Smooth muscle cell (in vitro differentiated cells): ENCODE results near the gene PUS1. TPM values are rescaled to one million over a fixed set of nuclear protein-coding genes. Genes with fewer than 3 reads are reported as not detected.

Source experiments
- DNase-seq: peaks from one replicate; lab custom pipeline; 2025; ENCODE audit not compliant: unreplicated experiment; lab: John Stamatoyannopoulos, UW
- H2AFZ ChIP-seq: fragments of 200-600 bp; sonication (generic); 2 replicates; pipeline ENCODE4 v1.6.0; 2016; ENCODE audit warnings: antibody characterized with exemption, low read depth, mild to moderate bottlenecking
- H3F3A ChIP-seq: fragments of 200-600 bp; sonication (generic); 2 replicates; pipeline ENCODE4 v1.6.0; 2017; ENCODE audit warnings: antibody characterized with exemption, low read depth
- H3K27ac ChIP-seq: fragments of 200-600 bp; sonication (generic); 2 replicates; pipeline ENCODE4 v1.5.1; 2016; ENCODE audit warnings: low read depth, mild to moderate bottlenecking
- H3K27me3 ChIP-seq: fragments of 200-600 bp; sonication (generic); 2 replicates; pipeline ENCODE4 v1.6.1; 2016; ENCODE audit warnings: low read depth, mild to moderate bottlenecking
- H3K36me3 ChIP-seq: fragments of 200-600 bp; sonication (generic); 2 replicates; pipeline ENCODE4 v1.5.1; 2016; ENCODE audit warnings: low read depth
- H3K4me1 ChIP-seq: fragments of 200-600 bp; sonication (generic); 2 replicates; pipeline ENCODE4 v1.5.1; 2016; ENCODE audit warnings: low read depth
- H3K4me2 ChIP-seq: fragments of 200-600 bp; sonication (generic); 2 replicates; pipeline ENCODE4 v1.6.0; 2016; ENCODE audit warnings: mild to moderate bottlenecking
- H3K4me3 ChIP-seq: fragments of 200-600 bp; sonication (generic); 2 replicates; pipeline ENCODE4 v1.5.1; 2016; ENCODE audit warnings: mild to moderate bottlenecking
- H3K79me2 ChIP-seq: fragments of 200-600 bp; sonication (generic); 2 replicates; pipeline ENCODE4 v1.6.0; 2016; ENCODE audit warnings: low read depth, mild to moderate bottlenecking
- H3K9ac ChIP-seq: fragments of 200-600 bp; sonication (generic); 2 replicates; pipeline ENCODE4 v1.6.0; 2016; ENCODE audit warnings: low read depth
- H3K9me3 ChIP-seq: fragments of 200-600 bp; sonication (generic); replicated peaks from 2 replicates; pipeline ENCODE4 v1.5.1; 2016; ENCODE audit warnings: low read depth
- H4K20me1 ChIP-seq: fragments of 200-600 bp; sonication (generic); 2 replicates; pipeline ENCODE4 v1.6.0; 2016; ENCODE audit warnings: low read depth
- WGBS: methylation state at CpG from one replicate; pipeline ENCODE4 v1.1.7; 2016; ENCODE audit warnings: low lambda C conversion rate; 5-methylcytosine and 5-hydroxymethylcytosine counted together
- polyA plus RNA-seq: library from polyadenylated mRNA; unstranded; fragments of >200 nt; fragmentation: Nextera tagmentation; extraction: Ambion mirVana; gene quantifications from 2 replicates; pipeline ENCODE4 v1.2.1, GENCODE V29; 2016
- total RNA-seq: library from RNA; depleted of rRNA; stranded (reverse); fragments of >200 nt; gene quantifications from 2 replicates; pipeline ENCODE4 v1.2.3, GENCODE V29; 2014
- TF ChIP-seq, protein P1 (sequence below): fragments of 200-600 bp; sonication (generic); IDR thresholded peaks from 2 replicates; pipeline ENCODE4 v1.5.1; 2017; ENCODE audit warnings: borderline replicate concordance, mild to moderate bottlenecking, antibody characterized with exemption; ENCODE audit not compliant: insufficient read depth, poor library complexity, severe bottlenecking

PUS1 gene
- total and polyA plus RNA-seq, 2 experiments from 2014 or later = 6.6 to 22.2 TPM

DNA sequence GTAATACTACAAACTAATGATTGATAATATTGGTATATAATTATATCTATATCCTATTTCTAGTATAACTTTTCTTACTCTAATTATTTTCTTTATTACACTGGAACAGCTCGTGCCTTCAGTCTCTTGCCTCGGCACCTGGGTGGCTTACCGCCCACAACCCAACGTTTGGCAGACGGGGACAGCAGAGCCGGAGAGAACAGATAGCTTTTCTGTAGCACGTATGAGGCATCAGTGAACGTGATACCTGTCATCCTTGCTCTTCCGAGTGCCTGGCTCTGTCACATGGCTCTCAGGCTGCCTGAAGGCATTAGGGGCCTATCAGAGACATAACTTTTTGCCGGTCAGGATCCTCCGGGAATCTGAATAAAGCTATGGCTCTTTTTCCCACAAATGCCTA is 5.5 kb downstream of the PUS1 start:
- Histone ChIP-seq H3K79me2 (peaks cover under 1% of the 10 kb centered on the region), H3K27me3 (no peaks in the 10 kb centered on the region), H3F3A (no peaks in the 10 kb centered on the region), H3K9ac (no peak overlapping the region), H3K4me3 (no peak overlapping the region), H3K4me2 (no peak overlapping the region), H2AFZ (no peak overlapping the region), H3K27ac (no peak overlapping the region), H4K20me1 (no peaks in the 10 kb centered on the region), H3K4me1 (peaks cover 7% of the 10 kb centered on the region), H3K9me3 (no peaks in the 10 kb centered on the region), H3K36me3 (no peaks in the 10 kb centered on the region)
- WGBS = 94% methylated on average over 11 of the region's 11 CpGs
- TF ChIP-seq, protein P1, sequence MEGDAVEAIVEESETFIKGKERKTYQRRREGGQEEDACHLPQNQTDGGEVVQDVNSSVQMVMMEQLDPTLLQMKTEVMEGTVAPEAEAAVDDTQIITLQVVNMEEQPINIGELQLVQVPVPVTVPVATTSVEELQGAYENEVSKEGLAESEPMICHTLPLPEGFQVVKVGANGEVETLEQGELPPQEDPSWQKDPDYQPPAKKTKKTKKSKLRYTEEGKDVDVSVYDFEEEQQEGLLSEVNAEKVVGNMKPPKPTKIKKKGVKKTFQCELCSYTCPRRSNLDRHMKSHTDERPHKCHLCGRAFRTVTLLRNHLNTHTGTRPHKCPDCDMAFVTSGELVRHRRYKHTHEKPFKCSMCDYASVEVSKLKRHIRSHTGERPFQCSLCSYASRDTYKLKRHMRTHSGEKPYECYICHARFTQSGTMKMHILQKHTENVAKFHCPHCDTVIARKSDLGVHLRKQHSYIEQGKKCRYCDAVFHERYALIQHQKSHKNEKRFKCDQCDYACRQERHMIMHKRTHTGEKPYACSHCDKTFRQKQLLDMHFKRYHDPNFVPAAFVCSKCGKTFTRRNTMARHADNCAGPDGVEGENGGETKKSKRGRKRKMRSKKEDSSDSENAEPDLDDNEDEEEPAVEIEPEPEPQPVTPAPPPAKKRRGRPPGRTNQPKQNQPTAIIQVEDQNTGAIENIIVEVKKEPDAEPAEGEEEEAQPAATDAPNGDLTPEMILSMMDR = no peak
- no peak for DNase-seq

DNA sequence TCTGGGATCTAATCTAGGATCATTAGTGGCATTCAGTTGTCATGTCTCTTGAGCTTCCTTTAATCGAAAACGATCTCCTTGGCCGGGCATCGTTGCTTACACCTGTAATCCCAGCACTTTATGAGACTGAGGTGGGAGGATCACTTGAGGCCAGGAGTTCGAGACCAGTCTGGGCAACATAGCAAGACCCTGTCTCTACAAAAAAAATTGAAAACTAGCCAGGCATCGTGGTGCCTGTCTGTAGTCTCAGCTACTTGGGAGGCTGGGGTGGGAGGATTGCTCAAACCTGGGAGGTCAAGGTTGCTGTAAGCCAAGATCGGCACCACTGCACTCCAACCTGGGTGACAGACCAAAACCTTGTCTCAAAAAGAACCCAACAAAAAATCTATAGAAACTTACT is 9.0 kb downstream of the PUS1 start:
- Histone ChIP-seq H3F3A (no peaks in the 10 kb centered on the region), H3K79me2 (no peaks in the 10 kb centered on the region), H2AFZ (no peak overlapping the region), H3K36me3 (no peaks in the 10 kb centered on the region), H3K4me3 (no peak overlapping the region), H4K20me1 (no peaks in the 10 kb centered on the region), H3K4me2 (no peak overlapping the region), H3K9ac (no peak overlapping the region), H3K27ac (no peak overlapping the region), H3K4me1 (no peaks in the 10 kb centered on the region), H3K27me3 (no peaks in the 10 kb centered on the region), H3K9me3 (no peaks in the 10 kb centered on the region)
- DNase-seq = no peak
- 82% methylated on average over 7 of the region's 7 CpGs for WGBS
- TF ChIP-seq, protein P1 = no peak

DNA sequence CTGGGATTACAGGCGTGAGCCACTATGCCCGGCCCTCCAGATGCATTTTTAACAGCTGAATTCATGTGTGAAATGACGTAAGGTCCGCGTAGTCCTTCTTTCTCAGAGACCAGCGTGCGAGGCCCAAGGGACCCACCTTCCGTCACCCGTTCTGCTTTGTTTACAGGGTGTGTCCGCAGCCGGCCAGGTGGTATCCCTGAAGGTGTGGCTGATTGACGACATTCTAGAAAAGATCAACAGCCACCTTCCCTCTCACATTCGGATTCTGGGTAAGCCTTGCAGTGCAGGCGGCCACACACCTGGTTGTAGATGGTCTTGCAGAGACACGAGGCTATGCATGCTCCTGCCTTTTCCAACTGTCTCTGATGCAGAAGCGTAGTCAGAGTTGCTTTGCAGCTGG is 9.9 kb downstream of the PUS1 start:
- no peaks in the 10 kb centered on the region for H4K20me1 ChIP-seq
- peaks cover 3% of the 10 kb centered on the region for H3K36me3 ChIP-seq
- H3K9ac ChIP-seq = no peak overlapping the region
- H2AFZ ChIP-seq = no peak overlapping the region
- H3K9me3 ChIP-seq = no peaks in the 10 kb centered on the region
- no peaks in the 10 kb centered on the region for H3K27me3 ChIP-seq
- H3K4me3 ChIP-seq = no peak overlapping the region
- H3K27ac ChIP-seq = no peak overlapping the region
- DNase-seq = no peak
- no peaks in the 10 kb centered on the region for H3F3A ChIP-seq
- no peaks in the 10 kb centered on the region for H3K79me2 ChIP-seq
- WGBS = 98% methylated on average over 16 of the region's 16 CpGs
- no peaks in the 10 kb centered on the region for H3K4me1 ChIP-seq
- TF ChIP-seq, protein P1 = no peak
- no peak overlapping the region for H3K4me2 ChIP-seq

DNA sequence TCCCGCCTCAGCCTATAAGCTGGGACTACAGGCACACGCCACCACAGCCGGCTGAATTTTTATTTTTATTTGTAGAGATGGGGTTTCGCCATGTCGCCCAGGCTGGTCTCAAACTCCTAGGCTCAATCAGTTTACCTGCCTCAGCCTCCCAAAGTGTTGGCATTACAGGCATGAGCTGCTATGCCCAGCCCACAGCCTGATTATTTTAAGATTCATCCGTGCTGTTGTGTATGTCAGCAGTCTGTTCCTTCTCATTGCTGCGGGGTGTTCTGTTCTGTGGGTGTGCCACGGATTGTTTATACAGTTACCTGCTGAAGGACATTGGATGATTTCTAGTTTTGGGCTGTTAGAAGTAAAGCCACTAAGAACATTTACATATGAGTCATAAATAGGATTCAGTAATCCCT is 11.1 kb downstream of the PUS1 start:
- no peaks in the 10 kb centered on the region for H3K79me2 ChIP-seq
- DNase-seq = no peak

More for the DNA sequence above, 11.1 kb downstream of the PUS1 start:
- Histone ChIP-seq H3K4me3 (no peak overlapping the region), H2AFZ (no peak overlapping the region), H3K9me3 (no peaks in the 10 kb centered on the region), H3K4me2 (no peak overlapping the region), H3K27me3 (no peaks in the 10 kb centered on the region), H3K27ac (no peak overlapping the region), H3K4me1 (no peaks in the 10 kb centered on the region), H3K36me3 (peaks cover 3% of the 10 kb centered on the region), H4K20me1 (no peaks in the 10 kb centered on the region), H3K9ac (no peak overlapping the region), H3F3A (no peaks in the 10 kb centered on the region)
- TF ChIP-seq, protein P1 = no peak
- WGBS = 92% methylated on average over 8 of the region's 8 CpGs
